GM19193 (cell line): ENCODE data around the gene DAB2IP.

ENCODE experiments used
- POLR2A ChIP-seq: IDR thresholded peaks from 4 replicates; pipeline ENCODE4 v1.6.1; 2011; ENCODE audit not compliant: insufficient read depth, insufficient read length; ENCODE audit errors: extremely low read depth

DAB2IP gene

GRCh38 chr9:121690766-121691165 lies 39.3 kb downstream of the DAB2IP start:
- no peak for TF ChIP-seq POLR2A

GRCh38 chr9:121691890-121692289 lies 40.5 kb downstream of the DAB2IP start:
- no peak for TF ChIP-seq POLR2A

- no peak for TF ChIP-seq POLR2A
Measured at GRCh38 chr9:121692606-121693387, 41.4 kb downstream of the DAB2IP start.

- no peak for TF ChIP-seq POLR2A
Measured at GRCh38 chr9:121693388-121693670, 41.9 kb downstream of the DAB2IP start.

GRCh38 chr9:121694001-121694400 lies 42.6 kb downstream of the DAB2IP start:
- no peak for TF ChIP-seq POLR2A

GRCh38 chr9:121694600-121694999 lies 43.2 kb downstream of the DAB2IP start:
- TF ChIP-seq POLR2A: no peak

- TF ChIP-seq POLR2A: no peak
Measured at GRCh38 chr9:121696930-121697329, 45.5 kb downstream of the DAB2IP start.

GRCh38 chr9:121698627-121699570 lies 47.5 kb downstream of the DAB2IP start:
- no peak for TF ChIP-seq POLR2A

- no peak for TF ChIP-seq POLR2A
Measured at GRCh38 chr9:121699571-121700164, 48.2 kb downstream of the DAB2IP start.

GRCh38 chr9:121700165-121700831 lies 48.9 kb downstream of the DAB2IP start:
- no peak for TF ChIP-seq POLR2A

- TF ChIP-seq POLR2A: no peak
Measured at GRCh38 chr9:121700832-121701419, 49.5 kb downstream of the DAB2IP start.

- no peak for TF ChIP-seq POLR2A
Measured at GRCh38 chr9:121701736-121702261, 50.4 kb downstream of the DAB2IP start.

- TF ChIP-seq POLR2A: no peak
Measured at GRCh38 chr9:121703014-121703734, 51.7 kb downstream of the DAB2IP start.

GRCh38 chr9:121704281-121704680 lies 52.8 kb downstream of the DAB2IP start:
- TF ChIP-seq POLR2A: no peak
